ENCODE data around the gene ATP2B1. TPM values are rescaled to one million over a fixed set of nuclear protein-coding genes. Genes with fewer than 3 reads are reported as not detected.

Gene ATP2B1
- total and polyA plus RNA-seq, 2 donors (not counting 3 experiments of a cell fraction or from before 2014, with no cell fraction given), result 6.4 to 28.0 TPM

GRCh38 chr12:89702503-89702902, 6.1 kb downstream of the ATP2B1 start:
- ChIA-PET CTCF (no interaction called here), POLR2A (no interaction called here)
- no TSS peak for BruUV-seq (replicated peaks)
- Histone ChIP-seq H3K9ac (replicated peaks; ENCODE audit: extremely low read depth, insufficient read depth, low read length) (no peak overlapping the region), H3K4me1 (ENCODE audit: control insufficient read depth, extremely low read depth, insufficient read depth, low read length) (peaks cover 6% of the 10 kb centered on the region), H4K20me1 (replicated peaks; ENCODE audit: control insufficient read depth, extremely low read depth, insufficient read depth, low read length) (peaks cover 2% of the 10 kb centered on the region), H3K27ac (ENCODE audit: insufficient read depth, low read depth, low read length) (no peak overlapping the region), H3K9me3 (replicated peaks; ENCODE audit: control insufficient read depth, insufficient read depth, low read length) (no peaks in the 10 kb centered on the region), H3K79me2 (ENCODE audit: control insufficient read depth, insufficient read depth, low read length) (peaks cover 19% of the 10 kb centered on the region), H3K4me2 (ENCODE audit: insufficient read depth, low read length) (no peak overlapping the region), H3K27me3 (ENCODE audit: control insufficient read depth in 2 of 2, insufficient read depth in 2 of 2, low read length in 2 of 2) (no peaks in the 10 kb centered on the region), H3K4me3 (replicated peaks in 1 of 3; ENCODE audit: insufficient read depth in 1 of 3, low read depth in 1 of 3, low read length in 3 of 3) (no peak overlapping the region), H3K36me3 (ENCODE audit: control insufficient read depth in 2 of 2, extremely low read depth in 1 of 2, insufficient read depth in 2 of 2, low read length in 2 of 2) (no peaks in the 10 kb centered on the region), H2AFZ (ENCODE audit: low read depth, low read length) (no peak overlapping the region), H3K9me1 (replicated peaks; ENCODE audit: control insufficient read depth, extremely low read depth, insufficient read depth, low read length) (peaks cover 3% of the 10 kb centered on the region)
- FAIRE-seq (no peak), DNase-seq (ENCODE audit: low read depth, low spot score) (no peak)
- TF ChIP-seq CTCF (IDR thresholded peaks at IDR 0.05; ENCODE audit: extremely low read depth in 1 of 2, insufficient read depth in 1 of 2, low read depth in 1 of 2, low read length in 2 of 2) (no peak), MYC (IDR thresholded peaks at IDR 0.05; ENCODE audit: low read depth, low read length) (no peak), MAX (IDR thresholded peaks at IDR 0.05; ENCODE audit: insufficient read depth, insufficient read length) (no peak), POLR2AphosphoS5 (IDR thresholded peaks at IDR 0.05; ENCODE audit: insufficient read depth, low read depth, low read length) (no peak), JUN (IDR thresholded peaks at IDR 0.05; ENCODE audit: borderline replicate concordance, insufficient read depth, insufficient read length, low read depth) (no peak), GATA2 (IDR thresholded peaks at IDR 0.05; ENCODE audit: insufficient read depth, insufficient read length, low read depth, low read length) (no peak), EZH2 (IDR thresholded peaks at IDR 0.05; ENCODE audit: borderline replicate concordance, low read depth, low read length, severe bottlenecking) (no peak), POLR2A (IDR thresholded peaks at IDR 0.05; ENCODE audit: low read depth, low read length) (no peak), FOS (IDR thresholded peaks at IDR 0.05; ENCODE audit: borderline replicate concordance, insufficient read depth, low read length) (no peak)
- intact Hi-C loops (cut with micrococcal nuclease), result no loop called here
- dilution Hi-C loops (cut with MboI; ENCODE audit: extremely low pct_ligation_motif_present, low sequenced_read_pairs), result no loop called here

Data from endothelial cell of umbilical vein (primary cell).